IMR-90 (cell line): ENCODE data around the gene UBR1. TPM values are rescaled to one million over a fixed set of nuclear protein-coding genes. Genes with fewer than 3 reads are reported as not detected.

Experiments
- ATAC-seq: fragments of 200-7000 bp; cut with Tn5 transposase; 2 replicates; pipeline ENCODE4 v1.9.1; 2020; ENCODE audit warnings: low read depth, mild to moderate bottlenecking, moderate library complexity
- BruUV-seq: library from RNA; stranded (reverse); fragments of 400-500 nt; replicated peaks from 2 replicates; lab custom pipeline; 2021; lab: Mats Ljungman, UMichigan
- CTCF ChIA-PET: fragments of 300-600 bp; formaldehyde crosslinking; extraction: SDS; loops from one replicate; lab custom pipeline; 2021; ENCODE audit warnings: antibody characterized with exemption; lab: Yijun Ruan, JAX
- POLR2A ChIA-PET: fragments of 300-600 bp; sonication (Branson Sonifier 250); formaldehyde crosslinking; loops from one replicate; lab custom pipeline; 2022; ENCODE audit warnings: antibody characterized with exemption; ENCODE audit not compliant: unreplicated experiment; lab: Charles Lee
- DNase-seq: peaks from one replicate; pipeline ENCODE4 v3.0.0; 2013
- H2AFZ ChIP-seq: replicated peaks from 2 replicates; pipeline ENCODE3; 2013; ENCODE audit warnings: low read length, mild to moderate bottlenecking; ENCODE audit not compliant: poor library complexity
- H2AK5ac ChIP-seq: 2 replicates; pipeline ENCODE4 v1.6.1; 2013; ENCODE audit warnings: low read depth, low read length, inconsistent platforms
- H2AK9ac ChIP-seq: replicated peaks from 2 replicates; pipeline ENCODE3; 2013; ENCODE audit warnings: mild to moderate bottlenecking, low read depth, low read length, moderate library complexity; ENCODE audit not compliant: poor library complexity
- H2BK120ac ChIP-seq: 2 replicates; pipeline ENCODE4 v1.6.1; 2013; ENCODE audit warnings: low read depth, low read length, inconsistent platforms
- H2BK15ac ChIP-seq: 3 replicates; pipeline ENCODE4 v1.6.1; 2013; ENCODE audit warnings: low read depth, low read length, inconsistent platforms
- H2BK20ac ChIP-seq: 2 replicates; pipeline ENCODE4 v1.6.1; 2013; ENCODE audit warnings: low read depth, mild to moderate bottlenecking, inconsistent platforms, low read length, moderate library complexity
- H2BK5ac ChIP-seq: 2 replicates; pipeline ENCODE4 v1.6.1; 2013; ENCODE audit warnings: mild to moderate bottlenecking, low read depth, low read length, inconsistent platforms; ENCODE audit not compliant: poor library complexity, severe bottlenecking
- H3K14ac ChIP-seq: replicated peaks from 2 replicates; pipeline ENCODE4 v1.6.1; 2013; ENCODE audit warnings: low read depth, low read length, inconsistent platforms
- H3K18ac ChIP-seq: 2 replicates; pipeline ENCODE4 v1.6.1; 2013; ENCODE audit warnings: low read depth, low read length, control low read depth
- H3K23ac ChIP-seq: 2 replicates; pipeline ENCODE4 v1.6.1; 2013; ENCODE audit warnings: low read depth, low read length, inconsistent platforms
- H3K27ac ChIP-seq: 2 replicates; pipeline ENCODE4 v1.5.1; 2013; ENCODE audit warnings: mild to moderate bottlenecking, control low read depth, low read length; ENCODE audit not compliant: insufficient read depth
- H3K27me3 ChIP-seq: 2 replicates; pipeline ENCODE4 v1.6.1; 2013; ENCODE audit warnings: low read length; ENCODE audit not compliant: control insufficient read depth, insufficient read depth
- H3K36me3 ChIP-seq: 2 replicates; pipeline ENCODE4 v1.6.1; 2013; ENCODE audit warnings: low read length, mixed read lengths; ENCODE audit not compliant: control insufficient read depth, insufficient read depth
- H3K4ac ChIP-seq: 2 replicates; pipeline ENCODE4 v1.6.1; 2013; ENCODE audit warnings: low read depth, low read length, inconsistent platforms
- H3K4me1 ChIP-seq: 2 replicates; pipeline ENCODE4 v1.6.1; 2013; ENCODE audit warnings: low read length, mixed read lengths; ENCODE audit not compliant: control insufficient read depth, insufficient read depth
- H3K4me2 ChIP-seq: 2 replicates; pipeline ENCODE4 v1.6.1; 2013; ENCODE audit warnings: low read depth, mild to moderate bottlenecking, control low read depth, low read length, moderate library complexity
- H3K4me3 ChIP-seq: 2 replicates; pipeline ENCODE4 v1.5.1; 2013; ENCODE audit warnings: low read depth, mild to moderate bottlenecking, control low read depth, low read length, moderate library complexity; ENCODE audit not compliant: insufficient read depth
- H3K56ac ChIP-seq: 2 replicates; pipeline ENCODE4 v1.6.1; 2013; ENCODE audit warnings: low read length, inconsistent platforms; ENCODE audit not compliant: insufficient read depth; ENCODE audit errors: extremely low read depth
- H3K79me1 ChIP-seq, 2 experiments: 2 replicates each; pipeline ENCODE4 v1.6.1; 2013; ENCODE audit warnings: low read length in 2 of 2, inconsistent platforms in 1 of 2, low read depth in 1 of 2
- H3K9ac ChIP-seq: 2 replicates; pipeline ENCODE4 v1.6.1; 2013; ENCODE audit warnings: low read depth, low read length, control low read depth
- H3K9me1 ChIP-seq: 2 replicates; pipeline ENCODE4 v1.6.1; 2013; ENCODE audit warnings: low read length, inconsistent platforms; ENCODE audit not compliant: insufficient read depth
- H3K9me3 ChIP-seq: 2 replicates; pipeline ENCODE4 v1.6.1; 2013; ENCODE audit warnings: low read length; ENCODE audit not compliant: control insufficient read depth, insufficient read depth
- H4K20me1 ChIP-seq: 2 replicates; pipeline ENCODE4 v1.6.1; 2013; ENCODE audit warnings: low read length, inconsistent platforms; ENCODE audit not compliant: insufficient read depth
- H4K5ac ChIP-seq: 2 replicates; pipeline ENCODE4 v1.6.1; 2013; ENCODE audit warnings: mild to moderate bottlenecking, low read depth, low read length, control low read depth
- H4K8ac ChIP-seq, 2 experiments: 2 replicates each; pipeline ENCODE4 v1.6.1; 2013; ENCODE audit warnings: low read depth in 2 of 2, low read length in 2 of 2, control low read depth in 1 of 2, inconsistent platforms in 1 of 2
- H4K91ac ChIP-seq: 2 replicates; pipeline ENCODE4 v1.6.1; 2013; ENCODE audit warnings: low read depth, low read length, inconsistent platforms; ENCODE audit not compliant: insufficient read depth
- BHLHE40 ChIP-seq: fragments of 150-350 bp; IDR thresholded peaks from 2 replicates; pipeline ENCODE4 v1.6.1; 2016; ENCODE audit warnings: mild to moderate bottlenecking, low read depth, low read length
- CEBPB ChIP-seq: IDR thresholded peaks from 2 replicates; pipeline ENCODE4 v1.6.1; 2012; ENCODE audit warnings: low read depth, low read length, improper control_type of control experiment
- CHD1 ChIP-seq: IDR thresholded peaks from 2 replicates; pipeline ENCODE4 v1.6.1; 2012; ENCODE audit warnings: low read depth, low read length, improper control_type of control experiment
- FOS ChIP-seq: fragments of 150-350 bp; IDR thresholded peaks from 2 replicates; pipeline ENCODE4 v1.6.1; 2016; ENCODE audit warnings: low read depth, low read length
- MAFK ChIP-seq: IDR thresholded peaks from 2 replicates; pipeline ENCODE4 v1.6.1; 2012; ENCODE audit warnings: low read depth, low read length, improper control_type of control experiment
- MAZ ChIP-seq: IDR thresholded peaks from 2 replicates; pipeline ENCODE4 v1.6.1; 2012; ENCODE audit warnings: low read depth, mild to moderate bottlenecking, low read length, improper control_type of control experiment, moderate library complexity, borderline replicate concordance
- MXI1 ChIP-seq: IDR thresholded peaks from 2 replicates; pipeline ENCODE4 v1.6.1; 2012; ENCODE audit warnings: low read depth, mild to moderate bottlenecking, low read length, moderate library complexity, borderline replicate concordance
- NFE2L2 ChIP-seq: fragments of 150-350 bp; IDR thresholded peaks from 2 replicates; pipeline ENCODE4 v1.6.1; 2016; ENCODE audit warnings: low read depth, mild to moderate bottlenecking, low read length
- POLR2A ChIP-seq: IDR thresholded peaks from 2 replicates; pipeline ENCODE4 v1.6.1; 2012; ENCODE audit warnings: mild to moderate bottlenecking, low read depth, low read length
- RAD21 ChIP-seq: IDR thresholded peaks from 2 replicates; pipeline ENCODE4 v1.6.1; 2012; ENCODE audit warnings: low read length, improper control_type of control experiment
- RCOR1 ChIP-seq: IDR thresholded peaks from 2 replicates; pipeline ENCODE4 v1.6.1; 2012; ENCODE audit warnings: mild to moderate bottlenecking, low read length, improper control_type of control experiment; ENCODE audit not compliant: insufficient replicate concordance
- RFX5 ChIP-seq: IDR thresholded peaks from 2 replicates; pipeline ENCODE4 v1.8.0; 2012; ENCODE audit warnings: low read depth, mild to moderate bottlenecking, low read length, moderate library complexity
- SMC3 ChIP-seq: fragments of 150-350 bp; IDR thresholded peaks from 2 replicates; pipeline ENCODE4 v1.6.1; 2016; ENCODE audit warnings: low read depth, mild to moderate bottlenecking, antibody characterized with exemption, low read length, moderate library complexity
- WGBS, 2 experiments: methylation state at CpG; one replicate each; pipeline versions ENCODE4 v1.1.5 to v1.1.7; 2013; ENCODE audit warnings: missing lambda C conversion rate in 2 of 2; ENCODE audit not compliant: insufficient read length in 1 of 2; ENCODE audit errors: extremely low coverage in 2 of 2; 5-methylcytosine and 5-hydroxymethylcytosine counted together
- dilution Hi-C: fragments of 300-500 bp; cut with HindIII; formaldehyde crosslinking; loops from one replicate; pipeline ENCODE4 v1.14.3; 2018; ENCODE audit warnings: low sequenced_read_pairs; ENCODE audit not compliant: unreplicated experiment
- in situ Hi-C: fragments of 300-500 bp; cut with MboI; formaldehyde crosslinking; loops from 3 replicates; pipeline ENCODE4 v1.14.3; 2019; ENCODE audit warnings: low sequenced_read_pairs, inconsistent platforms, mixed read lengths
- intact Hi-C: fragments of 100-400 bp; cut with micrococcal nuclease; formaldehyde crosslinking; loops from 2 replicates; pipeline ENCODE4 v1.10.0; 2022
- polyA plus RNA-seq, 3 experiments: library from polyadenylated mRNA; depleted of rRNA; stranded (reverse); fragments of >200 nt; gene quantifications; 2 replicates each; pipeline ENCODE4 v1.2.3, GENCODE V29; 2012; ENCODE audit warnings: low replicate concordance in 1 of 3
- total RNA-seq: library from RNA; depleted of rRNA; stranded (reverse); fragments of >200 nt; gene quantifications from 2 replicates; pipeline ENCODE4 v1.2.3, GENCODE V29; 2012
- TF ChIP-seq, protein P1 (sequence below): conservative IDR thresholded peaks from 2 replicates; pipeline ENCODE4 v1.5.1; 2012; ENCODE audit warnings: mild to moderate bottlenecking, low read depth, low read length, improper control_type of control experiment
- TF ChIP-seq, protein P2 (sequence below): fragments of 150-350 bp; IDR thresholded peaks from 2 replicates; pipeline ENCODE4 v1.6.1; 2017; ENCODE audit warnings: mild to moderate bottlenecking, antibody characterized with exemption, low read length, low read depth
- TF ChIP-seq, protein P3 (sequence below): fragments of 150-350 bp; IDR thresholded peaks from 2 replicates; pipeline ENCODE4 v1.6.1; 2016; ENCODE audit warnings: low read depth, mild to moderate bottlenecking, low read length, moderate library complexity, borderline replicate concordance

The UBR1 gene
- total and polyA plus RNA-seq, 2 of the 4 experiments (the other 2 are of a cell fraction), result 6.5 to 30.1 TPM

DNA sequence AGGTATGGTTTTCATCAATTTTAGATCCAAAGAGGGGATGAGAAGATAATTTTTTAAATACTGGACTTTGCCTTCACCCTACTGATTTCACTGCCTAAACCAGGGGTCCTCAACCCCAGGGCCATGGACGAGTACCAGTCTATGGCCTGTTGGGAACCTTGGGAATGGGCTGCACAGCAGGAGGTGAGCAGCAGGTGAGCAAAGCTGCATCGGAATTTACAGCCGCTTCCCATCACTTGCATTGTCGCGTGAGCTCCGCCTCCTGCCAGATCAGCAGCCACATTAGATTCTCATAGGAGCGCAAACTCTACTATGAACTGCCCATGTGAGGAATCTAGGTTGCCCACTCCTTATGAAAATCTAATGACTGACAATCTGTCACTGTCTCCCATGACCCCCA is 109.0 kb downstream of the UBR1 start:
- no peak overlapping the region for H3K23ac ChIP-seq
- H4K8ac ChIP-seq, result no peak overlapping the region
- intact Hi-C loops, result no loop called here
- H3K4me2 ChIP-seq, result no peak overlapping the region
- 85% methylated on average over 6 of the region's 7 CpGs; no CpG with 5 or more reads in 1 of the 2 experiments for WGBS, 2 experiments
- no peak overlapping the region for H2BK5ac ChIP-seq
- no peaks in the 10 kb centered on the region for H3K27me3 ChIP-seq
- no peak overlapping the region for H3K9ac ChIP-seq
- no peak overlapping the region for H3K27ac ChIP-seq
- H3K36me3 ChIP-seq, result peaks cover 12% of the 10 kb centered on the region
- H2AFZ ChIP-seq, result no peak overlapping the region
- H2AK5ac ChIP-seq, result no peak overlapping the region
- POLR2A ChIA-PET, result no interaction called here
- CTCF ChIA-PET, result interaction anchor here (0.7 kb wide), 1 partner anchor 69 kb away, joined by 3 read pairs; no protein-coding TSS in a partner anchor
- no peak overlapping the region for H3K4ac ChIP-seq
- peaks cover 0 to 7% of the 10 kb centered on the region in 2 experiments; a peak in 1 of 4 replicates for H3K79me1 ChIP-seq
- H3K4me3 ChIP-seq, result no peak overlapping the region
- no peak for DNase-seq
- in situ Hi-C loops, result no loop called here
- no peak overlapping the region for H2BK15ac ChIP-seq
- BruUV-seq, result no TSS peak
- H3K56ac ChIP-seq, result no peak overlapping the region
- no peak overlapping the region for H4K5ac ChIP-seq
- no peak overlapping the region for H2AK9ac ChIP-seq
- H4K91ac ChIP-seq, result no peak overlapping the region
- H3K14ac ChIP-seq, result no peak overlapping the region
- H3K18ac ChIP-seq, result no peak overlapping the region
- no peak overlapping the region for H2BK120ac ChIP-seq
- dilution Hi-C loops, result no loop called here
- no peaks in the 10 kb centered on the region for H4K20me1 ChIP-seq
- no peak for ATAC-seq
- H3K9me3 ChIP-seq, result no peaks in the 10 kb centered on the region
- TF ChIP-seq, protein P1, sequence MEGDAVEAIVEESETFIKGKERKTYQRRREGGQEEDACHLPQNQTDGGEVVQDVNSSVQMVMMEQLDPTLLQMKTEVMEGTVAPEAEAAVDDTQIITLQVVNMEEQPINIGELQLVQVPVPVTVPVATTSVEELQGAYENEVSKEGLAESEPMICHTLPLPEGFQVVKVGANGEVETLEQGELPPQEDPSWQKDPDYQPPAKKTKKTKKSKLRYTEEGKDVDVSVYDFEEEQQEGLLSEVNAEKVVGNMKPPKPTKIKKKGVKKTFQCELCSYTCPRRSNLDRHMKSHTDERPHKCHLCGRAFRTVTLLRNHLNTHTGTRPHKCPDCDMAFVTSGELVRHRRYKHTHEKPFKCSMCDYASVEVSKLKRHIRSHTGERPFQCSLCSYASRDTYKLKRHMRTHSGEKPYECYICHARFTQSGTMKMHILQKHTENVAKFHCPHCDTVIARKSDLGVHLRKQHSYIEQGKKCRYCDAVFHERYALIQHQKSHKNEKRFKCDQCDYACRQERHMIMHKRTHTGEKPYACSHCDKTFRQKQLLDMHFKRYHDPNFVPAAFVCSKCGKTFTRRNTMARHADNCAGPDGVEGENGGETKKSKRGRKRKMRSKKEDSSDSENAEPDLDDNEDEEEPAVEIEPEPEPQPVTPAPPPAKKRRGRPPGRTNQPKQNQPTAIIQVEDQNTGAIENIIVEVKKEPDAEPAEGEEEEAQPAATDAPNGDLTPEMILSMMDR, result no peak
- TF ChIP-seq CEBPB (no peak), BHLHE40 (no peak), RAD21 (no peak), RCOR1 (no peak), SMC3 (no peak), RFX5 (no peak), POLR2A (no peak), NFE2L2 (no peak), CHD1 (no peak), FOS (no peak), MAZ (no peak), MAFK (no peak), MXI1 (no peak)
- TF ChIP-seq, protein P2, sequence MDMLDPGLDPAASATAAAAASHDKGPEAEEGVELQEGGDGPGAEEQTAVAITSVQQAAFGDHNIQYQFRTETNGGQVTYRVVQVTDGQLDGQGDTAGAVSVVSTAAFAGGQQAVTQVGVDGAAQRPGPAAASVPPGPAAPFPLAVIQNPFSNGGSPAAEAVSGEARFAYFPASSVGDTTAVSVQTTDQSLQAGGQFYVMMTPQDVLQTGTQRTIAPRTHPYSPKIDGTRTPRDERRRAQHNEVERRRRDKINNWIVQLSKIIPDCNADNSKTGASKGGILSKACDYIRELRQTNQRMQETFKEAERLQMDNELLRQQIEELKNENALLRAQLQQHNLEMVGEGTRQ, result no peak
- TF ChIP-seq, protein P3, sequence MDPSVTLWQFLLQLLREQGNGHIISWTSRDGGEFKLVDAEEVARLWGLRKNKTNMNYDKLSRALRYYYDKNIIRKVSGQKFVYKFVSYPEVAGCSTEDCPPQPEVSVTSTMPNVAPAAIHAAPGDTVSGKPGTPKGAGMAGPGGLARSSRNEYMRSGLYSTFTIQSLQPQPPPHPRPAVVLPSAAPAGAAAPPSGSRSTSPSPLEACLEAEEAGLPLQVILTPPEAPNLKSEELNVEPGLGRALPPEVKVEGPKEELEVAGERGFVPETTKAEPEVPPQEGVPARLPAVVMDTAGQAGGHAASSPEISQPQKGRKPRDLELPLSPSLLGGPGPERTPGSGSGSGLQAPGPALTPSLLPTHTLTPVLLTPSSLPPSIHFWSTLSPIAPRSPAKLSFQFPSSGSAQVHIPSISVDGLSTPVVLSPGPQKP, result no peak
- no peaks in the 10 kb centered on the region for H3K9me1 ChIP-seq
- H3K4me1 ChIP-seq, result peaks cover 2% of the 10 kb centered on the region; the same call in 1 of the 2 replicates
- H2BK20ac ChIP-seq, result no peak overlapping the region
